GM21825 (cell line): Measurements from ENCODE around the gene DYNC2H1.
A peak's percentile ranks its signal among the peaks of the same experiment; 100 is the strongest.

Experiments
- ATAC-seq: cut with Tn5 transposase; IDR thresholded peaks from one replicate; pipeline ENCODE4 v1.9.1; 2021; ENCODE audit warnings: mild to moderate bottlenecking, moderate library complexity; ENCODE audit not compliant: unreplicated experiment

Gene DYNC2H1

DNA sequence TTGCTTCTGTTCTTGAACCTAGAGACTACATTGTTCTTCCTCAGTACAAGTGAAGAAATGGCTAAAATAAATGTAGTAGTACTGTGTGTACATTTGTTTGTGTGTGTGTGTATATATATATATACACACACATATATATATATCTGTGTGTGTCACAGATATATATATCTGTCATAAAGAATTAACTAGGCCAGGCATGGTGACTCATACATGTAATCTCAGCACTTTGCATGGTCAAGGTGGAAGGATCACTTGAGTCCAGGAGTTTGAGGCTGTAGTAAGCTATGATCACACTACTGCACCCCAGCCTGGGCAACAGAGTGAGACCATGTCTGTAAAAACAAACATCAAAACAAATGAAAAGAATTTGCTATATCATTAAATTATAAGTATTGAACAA is 164.8 kb downstream of the DYNC2H1 start:
- no peak for ATAC-seq

DNA sequence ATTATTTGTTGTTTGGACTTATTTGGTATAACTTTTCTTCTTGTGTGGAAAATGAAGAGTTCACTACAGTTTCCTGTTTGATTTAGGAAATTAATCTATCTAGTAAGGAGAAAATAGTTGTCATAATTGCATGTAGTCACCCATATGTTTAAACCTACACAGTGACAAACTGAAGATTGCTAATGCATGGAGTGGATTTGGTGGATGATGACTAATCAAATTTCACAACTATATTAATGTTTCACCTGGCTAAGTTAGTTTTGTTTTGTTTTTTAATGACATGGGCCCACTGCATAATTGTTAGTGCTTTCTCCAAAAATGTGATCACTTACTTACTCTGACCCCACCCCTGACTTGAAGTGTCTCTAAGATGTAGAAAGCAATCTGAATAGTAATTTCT is 170.6 kb downstream of the DYNC2H1 start:
- no peak for ATAC-seq

DNA sequence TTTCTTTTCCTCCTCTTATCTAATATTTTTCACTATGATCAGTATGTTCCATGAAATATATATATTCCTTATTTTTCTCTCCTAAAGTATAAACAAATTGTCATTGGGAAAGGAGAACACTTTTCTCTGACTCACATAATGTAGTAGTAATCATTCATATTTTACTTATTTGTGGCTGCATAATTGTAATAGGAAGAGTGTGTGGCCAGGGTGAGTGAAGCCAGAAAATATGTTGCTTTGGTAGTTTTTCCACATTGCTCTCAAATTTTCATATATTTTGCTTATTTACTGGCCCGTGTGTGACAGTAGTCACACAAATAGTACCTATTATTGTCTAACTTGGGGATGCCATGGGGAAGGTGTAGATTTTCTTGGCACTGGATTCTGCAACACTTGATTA is 172.1 kb downstream of the DYNC2H1 start:
- ATAC-seq, result no peak

DNA sequence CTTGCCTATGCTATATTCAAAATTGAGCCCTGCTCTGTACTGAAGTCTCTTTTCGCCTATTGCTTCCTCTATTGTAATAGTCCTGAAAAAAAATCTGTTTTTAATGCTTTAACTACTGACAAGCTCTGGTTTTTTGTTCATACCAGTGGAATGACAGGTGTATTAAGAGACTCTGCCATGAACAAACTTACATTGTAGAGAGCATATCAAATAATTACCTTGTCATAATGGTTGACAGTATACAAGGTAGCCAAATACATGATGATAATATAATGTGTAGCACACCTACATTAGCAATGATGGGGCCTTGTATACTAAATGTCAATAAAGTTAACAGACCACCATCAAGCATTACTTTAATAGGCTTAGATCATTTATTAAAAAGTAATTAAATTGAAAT is 175.0 kb downstream of the DYNC2H1 start:
- ATAC-seq, result no peak

DNA sequence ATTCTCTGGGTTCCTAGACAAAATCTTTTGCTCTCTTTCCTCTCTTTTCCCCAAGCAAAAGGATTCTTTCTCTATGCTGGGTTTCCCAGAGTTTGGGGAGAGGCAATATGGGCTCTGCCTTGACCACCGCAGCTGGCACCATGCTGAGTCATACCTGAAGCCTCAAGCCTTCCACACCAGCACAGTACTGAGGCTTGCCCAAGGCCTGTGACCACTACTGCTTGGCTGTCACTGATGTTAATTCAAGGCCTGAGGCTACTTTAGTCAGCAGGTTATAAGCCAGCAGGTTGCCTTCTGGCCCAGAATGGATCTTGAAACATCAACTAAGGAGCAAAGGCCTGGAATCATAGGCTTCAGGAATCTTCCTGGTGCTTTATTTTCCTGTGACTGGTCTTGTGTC is 185.3 kb downstream of the DYNC2H1 start:
- ATAC-seq, result no peak

DNA sequence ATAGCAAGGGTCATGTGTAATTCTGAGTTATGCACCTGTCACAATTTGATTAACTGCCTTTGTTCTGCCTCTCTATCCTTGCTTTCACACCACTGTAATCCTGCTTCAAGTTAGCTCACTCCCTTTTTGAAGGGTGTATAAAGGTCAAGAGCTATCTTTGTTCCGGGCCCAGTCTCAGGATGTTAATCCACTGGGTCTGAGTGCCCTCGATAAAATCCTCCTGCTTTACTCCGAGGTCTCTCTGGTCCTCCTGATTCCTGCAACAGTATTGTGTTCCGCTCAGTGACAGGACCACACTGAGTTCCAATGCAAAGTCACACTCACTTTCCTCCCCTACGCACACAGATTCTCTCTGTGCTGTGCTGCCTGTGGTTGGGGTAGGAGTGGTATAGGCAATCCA is 186.5 kb downstream of the DYNC2H1 start:
- ATAC-seq, result no peak

DNA sequence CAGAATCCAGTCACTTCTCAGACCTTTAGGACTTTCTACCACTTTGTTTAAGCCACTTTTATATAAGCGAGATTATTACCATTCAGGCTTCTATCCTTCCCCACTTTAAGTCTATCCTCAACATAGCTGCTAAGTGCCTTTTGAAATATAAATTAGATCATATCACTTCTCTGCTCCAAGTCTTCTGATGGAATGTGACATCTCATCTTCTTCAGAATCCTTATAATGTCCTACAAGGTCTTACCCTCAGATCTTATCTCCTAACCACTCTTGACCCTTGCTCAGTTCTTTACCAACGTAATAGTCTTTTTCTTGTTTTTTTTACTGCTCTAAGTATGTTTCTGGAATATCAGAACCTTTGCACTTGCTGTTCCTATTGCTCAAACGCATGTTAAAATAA is 188.7 kb downstream of the DYNC2H1 start:
- ATAC-seq, result no peak

DNA sequence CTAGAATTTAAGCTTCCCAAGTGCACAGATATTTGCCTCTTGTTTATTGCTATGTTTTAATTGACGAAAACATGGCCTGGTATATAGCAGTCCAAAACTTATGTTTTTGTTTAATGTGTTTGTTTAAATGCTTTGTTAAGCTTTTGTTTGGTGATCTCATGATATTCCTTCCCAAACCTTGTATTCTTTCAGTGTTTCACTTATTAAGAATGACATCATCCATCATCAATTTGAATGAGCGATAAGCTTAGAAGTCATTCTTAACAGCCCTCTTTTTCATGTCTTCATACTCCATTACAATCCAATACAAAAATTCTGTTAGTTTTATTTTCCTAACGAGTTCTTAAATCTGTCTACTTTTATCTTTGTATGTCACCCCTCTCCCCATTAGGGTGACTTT is 206.0 kb downstream of the DYNC2H1 start:
- no peak for ATAC-seq

DNA sequence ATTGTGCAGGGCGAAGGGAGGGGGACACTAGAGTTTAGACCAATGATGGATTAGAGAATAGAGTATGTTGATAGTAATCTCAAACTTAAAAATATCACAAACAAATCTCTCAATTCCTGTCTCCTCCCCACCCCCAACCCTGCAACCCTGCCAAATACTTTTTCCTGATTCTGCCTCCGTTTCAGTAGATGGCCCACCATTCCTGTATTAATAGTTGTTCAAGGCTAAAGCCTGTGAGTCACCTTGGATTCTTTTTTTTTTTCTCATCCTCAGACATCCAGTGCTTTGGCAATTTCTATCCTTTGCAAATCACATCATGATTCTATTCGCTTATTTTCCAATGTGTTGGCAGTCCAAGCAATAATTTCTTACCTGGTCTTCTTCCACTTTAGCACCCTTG is 207.9 kb downstream of the DYNC2H1 start:
- no peak for ATAC-seq

DNA sequence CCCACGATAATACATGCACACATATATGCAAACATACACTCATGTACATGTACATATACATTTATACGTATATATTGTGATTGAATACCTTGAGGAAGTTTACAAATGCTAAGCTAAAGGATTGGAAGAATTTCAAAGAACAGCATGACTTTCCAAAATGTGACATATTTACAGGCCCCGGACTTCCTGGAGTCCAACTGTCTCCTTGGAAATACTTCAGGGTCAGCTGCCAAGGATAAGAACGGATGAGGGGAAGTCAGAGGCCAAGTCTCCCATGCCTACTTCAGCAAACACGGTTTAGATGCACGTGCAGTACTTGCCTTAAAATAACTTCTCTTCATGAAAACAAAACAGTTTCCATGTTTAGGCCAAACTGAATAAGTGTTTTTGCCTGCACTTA is 213.6 kb downstream of the DYNC2H1 start:
- no peak for ATAC-seq

DNA sequence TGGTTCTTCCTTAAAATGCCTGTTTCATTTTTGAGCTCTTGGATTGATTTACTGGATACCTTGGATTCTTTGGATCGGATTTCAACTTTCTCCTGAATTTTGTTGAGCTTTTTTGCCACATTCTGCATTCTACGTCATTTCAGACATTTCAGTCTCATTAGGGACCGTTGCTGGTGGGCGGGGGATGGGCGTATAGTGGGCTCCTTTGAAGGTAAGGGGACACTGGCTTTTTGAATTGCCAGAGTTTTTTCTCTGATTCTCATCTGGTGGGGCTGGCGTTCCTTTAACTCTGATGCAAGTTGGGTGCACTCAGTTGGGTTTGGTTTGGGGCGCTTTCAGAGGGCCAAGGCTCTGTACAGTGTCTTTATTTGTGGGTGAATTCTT is 216.5 kb downstream of the DYNC2H1 start:
- ATAC-seq, result no peak

DNA sequence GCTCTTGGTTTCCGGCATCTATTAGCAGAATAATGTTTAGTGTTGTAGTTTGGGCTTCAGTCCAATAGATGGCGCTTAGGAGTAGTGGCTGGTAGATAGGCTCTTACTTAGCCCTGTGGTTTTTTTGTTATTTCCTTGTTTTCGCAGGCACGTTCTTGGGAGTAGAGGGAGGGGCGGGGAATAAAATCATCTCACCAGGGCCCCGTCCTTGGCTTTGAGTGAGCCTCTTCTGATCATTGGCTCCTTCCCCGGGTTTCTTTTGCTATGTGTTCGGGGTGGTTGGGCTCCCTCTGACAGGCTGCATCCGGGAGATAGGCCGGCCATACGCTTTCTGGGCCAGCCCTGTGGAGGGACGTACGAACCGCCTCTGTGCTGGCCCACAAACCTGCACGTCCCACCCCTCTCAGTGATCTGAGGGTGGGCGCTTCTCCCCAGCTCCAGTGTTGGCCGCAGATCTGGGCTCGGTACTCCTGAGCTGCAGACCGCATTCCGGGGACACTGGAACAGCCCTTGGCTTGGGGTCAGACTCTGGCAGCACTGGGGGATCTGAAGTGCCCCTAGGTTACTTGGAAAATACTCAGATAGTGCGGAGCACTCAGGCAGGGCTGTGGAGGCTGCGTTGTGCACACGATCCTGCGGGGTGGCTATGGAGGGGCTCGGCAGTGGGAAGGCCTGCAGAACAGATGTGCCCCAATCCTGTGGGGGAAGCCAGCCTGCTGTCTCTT is 217.0 kb downstream of the DYNC2H1 start:
- peak; percentile 86 for ATAC-seq

DNA sequence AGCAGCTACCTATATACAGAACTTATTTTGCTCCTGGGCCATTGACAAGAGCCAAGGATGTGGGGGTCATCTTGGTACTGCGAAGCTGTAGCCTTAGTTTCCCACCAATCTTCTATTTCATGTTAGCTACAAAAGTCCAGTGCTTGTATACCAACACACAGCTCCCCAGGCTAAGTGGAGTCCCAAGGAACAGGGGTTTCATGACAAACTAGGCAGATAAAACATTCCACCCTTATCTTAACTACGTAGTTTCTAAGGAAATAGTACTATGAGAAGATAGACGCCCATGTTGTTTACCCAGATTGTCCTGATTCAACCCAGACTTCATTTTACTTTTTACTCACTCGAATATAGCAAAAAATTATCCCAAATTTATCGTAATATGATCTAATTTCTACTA is 218.5 kb downstream of the DYNC2H1 start:
- ATAC-seq, result no peak

DNA sequence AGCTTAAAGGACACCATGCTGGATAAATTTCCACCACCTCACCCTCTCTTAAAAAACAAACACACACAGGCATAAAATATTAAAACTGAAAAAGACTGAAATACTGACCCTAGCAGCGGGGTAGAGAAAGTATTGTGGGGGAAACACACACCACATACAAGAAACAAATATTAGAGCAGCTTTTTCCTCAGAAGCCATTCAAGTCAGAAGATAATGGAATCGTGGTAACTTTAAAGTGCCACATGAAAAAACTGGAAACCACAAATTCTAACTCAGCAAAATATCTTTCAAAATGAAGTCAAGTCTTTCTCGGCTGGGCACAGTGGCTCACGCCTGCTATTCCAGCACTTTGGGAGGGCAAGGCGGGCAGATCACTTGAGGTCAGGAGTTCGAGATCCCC is 223.2 kb downstream of the DYNC2H1 start:
- ATAC-seq, result no peak

DNA sequence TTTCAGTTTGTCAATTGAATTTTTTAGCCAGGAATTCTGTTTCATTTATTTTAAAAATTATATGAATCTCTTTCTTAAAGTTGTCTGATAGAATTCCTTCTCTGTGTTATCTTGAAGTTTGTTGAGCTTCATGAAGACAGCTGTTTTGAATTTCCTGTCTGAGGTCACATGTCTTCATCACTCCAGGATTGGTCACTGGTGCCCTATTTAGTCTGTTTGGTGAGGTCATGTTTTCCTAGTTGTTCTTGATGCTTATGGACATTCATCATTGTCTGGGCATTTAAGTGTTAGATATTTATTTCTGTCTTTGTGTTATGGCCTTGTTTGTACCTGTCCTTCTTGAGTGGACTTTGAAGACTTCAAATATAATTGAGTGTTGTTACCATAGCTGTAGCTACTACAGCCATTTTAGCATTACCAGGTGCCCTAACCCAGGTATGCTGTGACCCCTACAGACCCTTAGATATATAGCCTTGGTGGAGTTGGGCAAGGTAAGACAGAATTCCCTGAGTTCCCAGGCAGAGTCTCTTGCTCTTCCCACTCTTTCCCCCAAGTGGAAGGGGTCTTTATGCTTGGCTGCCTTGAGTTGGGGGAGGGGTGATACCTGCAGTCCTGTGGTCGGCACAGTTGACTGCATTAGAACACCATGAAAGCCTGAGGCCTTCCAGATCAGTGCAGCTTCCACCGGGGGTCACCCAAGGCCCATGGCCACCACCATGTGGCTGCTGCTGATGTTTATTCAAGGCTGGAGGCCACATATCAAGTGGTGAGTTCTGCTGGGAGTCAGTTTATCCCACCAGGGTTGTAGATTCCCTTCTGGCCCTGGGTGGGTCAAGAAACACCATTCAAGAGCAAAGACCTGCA is 229.6 kb downstream of the DYNC2H1 start:
- ATAC-seq, result no peak

DNA sequence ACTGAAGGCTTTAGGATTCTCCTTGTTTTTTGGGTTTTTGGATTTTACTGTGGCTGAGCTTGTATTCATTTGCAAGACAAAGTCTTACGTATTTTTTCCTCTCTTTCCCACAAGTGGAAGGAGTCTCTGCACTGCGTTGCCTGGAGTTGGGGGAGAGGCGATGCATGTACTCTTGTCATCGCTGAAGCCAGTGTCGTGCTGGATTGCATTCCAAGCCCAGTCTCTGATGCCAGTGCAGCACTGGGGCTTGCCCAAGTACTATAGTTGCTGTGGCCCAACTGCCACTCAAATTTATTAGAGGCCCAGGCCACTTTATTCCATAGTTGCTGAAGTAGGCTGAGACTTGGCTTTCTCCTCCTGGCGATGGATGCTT is 230.2 kb downstream of the DYNC2H1 start:
- no peak for ATAC-seq

DNA sequence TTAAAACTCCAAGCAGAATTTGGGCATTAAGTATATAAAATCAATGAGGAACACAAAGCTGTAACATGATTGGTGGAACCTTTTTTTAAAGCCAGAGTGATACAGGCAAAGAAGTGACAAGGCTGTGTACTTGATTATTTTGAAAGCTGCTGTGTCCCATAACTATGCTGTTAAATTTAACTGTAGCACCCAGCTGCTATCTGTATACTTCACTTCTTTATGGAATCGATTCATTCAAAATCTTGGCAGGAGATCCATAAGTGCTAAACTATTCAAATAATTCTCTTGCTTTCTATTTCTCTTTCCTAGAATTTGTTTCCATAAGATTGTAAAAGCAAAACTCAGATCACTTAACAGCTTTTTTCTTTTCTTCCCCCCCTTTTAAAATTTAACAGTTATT is 231.7 kb downstream of the DYNC2H1 start:
- ATAC-seq, result no peak

DNA sequence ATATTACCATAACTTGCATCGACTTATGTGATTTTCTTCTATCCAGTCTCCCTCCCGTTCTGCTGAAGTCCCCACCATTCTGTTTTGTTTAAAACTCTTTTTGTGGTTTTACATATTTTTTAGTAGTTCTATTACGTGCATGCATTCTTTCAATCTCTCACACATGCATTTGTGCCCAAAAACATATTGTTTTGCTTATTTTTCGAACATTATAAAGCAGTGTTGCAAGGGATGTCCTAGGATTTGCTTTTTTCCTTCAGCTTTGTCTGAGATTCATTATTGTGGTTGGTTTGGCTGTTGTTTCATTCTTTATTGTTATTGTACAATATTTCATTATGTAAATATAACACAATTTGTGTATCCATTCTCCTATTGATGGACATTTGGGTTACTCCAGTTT is 235.7 kb downstream of the DYNC2H1 start:
- no peak for ATAC-seq

DNA sequence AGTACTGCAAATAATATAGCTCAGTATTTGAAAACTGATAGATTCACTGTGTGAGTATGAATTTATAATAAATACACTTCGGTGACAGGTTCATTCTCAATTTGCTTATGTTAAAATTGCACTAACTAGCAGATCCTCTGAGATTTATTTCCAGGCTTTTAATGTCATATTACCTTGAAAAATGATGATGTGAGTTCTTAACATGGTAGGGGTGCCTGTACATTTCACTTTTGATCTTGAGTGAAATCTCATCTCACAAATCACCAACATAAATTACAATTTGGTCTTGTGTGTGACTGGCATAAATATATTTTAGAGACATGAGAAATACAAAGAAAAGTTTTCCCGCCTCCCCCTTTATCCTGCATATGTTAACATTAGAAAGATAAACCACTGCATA is 240.4 kb downstream of the DYNC2H1 start:
- no peak for ATAC-seq

DNA sequence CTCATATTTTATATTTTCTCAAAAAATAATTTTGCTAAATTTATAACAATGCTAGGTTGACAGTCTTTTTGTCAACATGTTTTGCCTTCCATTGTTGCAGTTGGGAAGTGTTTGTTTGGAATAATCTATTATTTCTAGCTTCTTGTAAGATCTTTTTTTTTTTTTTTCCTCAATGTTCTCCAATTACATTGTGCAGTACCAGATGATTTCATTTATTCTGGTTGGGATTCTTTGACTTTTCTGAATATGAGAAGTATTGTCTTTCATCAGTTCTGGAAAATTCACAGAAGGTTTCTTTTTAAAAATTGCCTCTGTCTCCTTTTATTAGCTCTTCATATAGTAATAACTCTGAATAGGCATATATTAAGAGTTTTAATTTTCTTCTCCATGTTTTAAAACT is 245.4 kb downstream of the DYNC2H1 start:
- ATAC-seq, result no peak

DNA sequence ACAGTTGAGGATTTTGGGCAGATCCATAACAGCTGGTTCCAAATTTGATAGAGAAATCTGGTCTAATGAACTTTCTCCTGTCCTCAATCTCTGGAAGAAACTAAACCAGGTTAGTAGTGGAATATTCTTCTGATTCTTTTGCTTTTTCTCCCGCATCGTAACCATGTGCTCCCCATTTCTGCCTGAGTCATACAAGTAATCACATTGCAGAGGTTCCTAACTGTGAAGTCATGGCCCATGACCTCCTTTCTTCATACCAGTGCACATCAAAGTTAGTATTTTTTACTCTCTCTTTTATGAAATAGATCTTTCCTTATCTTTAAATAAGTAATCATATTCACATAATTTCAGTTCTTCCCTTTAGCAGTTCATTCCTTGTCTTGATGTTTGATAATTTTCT is 249.0 kb downstream of the DYNC2H1 start:
- no peak for ATAC-seq

DNA sequence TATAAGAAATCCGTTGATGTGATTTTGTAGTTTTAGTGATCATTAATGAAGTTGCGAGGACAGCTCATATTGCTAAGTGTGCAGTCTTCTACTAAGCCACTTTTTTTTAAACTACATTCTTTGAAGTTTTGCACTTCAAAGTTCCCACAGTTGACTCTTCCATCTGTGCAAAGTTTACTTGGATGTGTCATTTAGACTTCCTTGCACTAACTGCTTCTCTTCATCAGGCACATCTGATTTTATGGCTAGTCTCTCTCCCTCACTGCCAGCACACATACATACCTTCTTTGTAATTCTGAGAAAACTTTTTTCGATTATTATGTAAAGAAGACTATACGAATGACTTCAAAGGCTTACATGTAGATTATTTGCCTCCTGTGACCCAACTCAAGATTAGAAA is 250.0 kb downstream of the DYNC2H1 start:
- no peak for ATAC-seq

DNA sequence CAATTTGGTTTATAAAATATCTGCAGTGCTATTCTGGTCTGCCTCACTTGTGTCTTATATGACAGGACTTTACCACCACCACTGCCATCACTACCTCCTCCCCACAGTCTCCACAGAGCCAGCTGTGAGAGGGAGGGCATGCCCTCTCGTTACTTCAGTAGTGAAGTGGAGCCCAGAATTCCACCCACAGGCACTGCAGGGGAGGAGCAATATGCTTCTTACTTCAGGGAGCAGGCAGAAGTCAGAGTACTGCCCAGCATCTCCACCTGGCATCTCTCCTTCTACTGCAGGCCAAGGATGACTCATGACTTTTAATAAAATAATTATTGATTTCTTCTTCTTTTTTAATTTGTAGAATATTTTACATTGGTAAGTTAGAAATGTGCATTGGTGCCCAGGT is 255.5 kb downstream of the DYNC2H1 start:
- no peak for ATAC-seq
